Measurements from ENCODE around the gene DBH. TPM values are rescaled to one million over a fixed set of nuclear protein-coding genes. Genes with fewer than 3 reads are reported as not detected.
A peak's percentile ranks its signal among the peaks of the same experiment; 100 is the strongest.

Gene DBH
- polyA plus RNA-seq, 4 donors = 0.77 to 2.3 (median 1.7) TPM

GRCh38 chr9:133680250-133680975 is 44.2 kb downstream of the DBH start:
- DNase-seq (ENCODE audit: low read depth in 4 of 4, low spot score in 3 of 4) = no peak

GRCh38 chr9:133680976-133681657 is 45.0 kb downstream of the DBH start:
- no peak for DNase-seq (ENCODE audit: low read depth in 4 of 4, low spot score in 3 of 4)

GRCh38 chr9:133681658-133682306 is 45.6 kb downstream of the DBH start:
- no peak for DNase-seq (ENCODE audit: low read depth in 4 of 4, low spot score in 3 of 4)

GRCh38 chr9:133682818-133683585 is 46.8 kb downstream of the DBH start:
- DNase-seq (ENCODE audit: low read depth in 4 of 4, low spot score in 3 of 4) = no peak

GRCh38 chr9:133683586-133684120 is 47.5 kb downstream of the DBH start:
- no peak for DNase-seq (ENCODE audit: low read depth in 4 of 4, low spot score in 3 of 4)

- no peak for DNase-seq (ENCODE audit: low read depth in 4 of 4, low spot score in 3 of 4)
Observed at GRCh38 chr9:133684121-133684935, 48.2 kb downstream of the DBH start.

GRCh38 chr9:133684936-133685361 is 48.8 kb downstream of the DBH start:
- no peak for DNase-seq (ENCODE audit: low read depth in 4 of 4, low spot score in 3 of 4)

GRCh38 chr9:133685653-133686609 is 49.8 kb downstream of the DBH start:
- DNase-seq (ENCODE audit: low read depth in 4 of 4, low spot score in 3 of 4) = no peak

GRCh38 chr9:133686642-133687575 is 50.7 kb downstream of the DBH start:
- no peak for DNase-seq (ENCODE audit: low read depth in 4 of 4, low spot score in 3 of 4)

- no peak for DNase-seq (ENCODE audit: low read depth in 4 of 4, low spot score in 3 of 4)
Observed at GRCh38 chr9:133687856-133688761, 51.9 kb downstream of the DBH start.

- no peak for DNase-seq (ENCODE audit: low read depth in 4 of 4, low spot score in 3 of 4)
Observed at GRCh38 chr9:133689151-133689763, 53.1 kb downstream of the DBH start.

- peak in 2 of 4 donors; percentile 55 to 68 for DNase-seq (ENCODE audit: low read depth in 4 of 4, low spot score in 3 of 4)
Observed at GRCh38 chr9:133690081-133690561, 54.0 kb downstream of the DBH start.

- no peak for DNase-seq (ENCODE audit: low read depth in 4 of 4, low spot score in 3 of 4)
Observed at GRCh38 chr9:133691191-133691590, 55.0 kb downstream of the DBH start.

- no peak for DNase-seq (ENCODE audit: low read depth in 4 of 4, low spot score in 3 of 4)
Observed at GRCh38 chr9:133691626-133692363, 55.6 kb downstream of the DBH start.

- DNase-seq (ENCODE audit: low read depth in 4 of 4, low spot score in 3 of 4) = no peak
Observed at GRCh38 chr9:133692364-133692985, 56.3 kb downstream of the DBH start.

Measured in left renal pelvis (tissue), 4 donors.